HG03354 (cell line): Measurements from ENCODE around the gene FIBCD1.
"Not testable (repeated sequence)": the region's sequence is repeated elsewhere in the genome, so short reads cannot be mapped to it uniquely, and the experiment has no call there.

Experiments
- ATAC-seq: cut with Tn5 transposase; IDR thresholded peaks from one replicate; pipeline ENCODE4 v1.9.1; 2021; ENCODE audit warnings: mild to moderate bottlenecking; ENCODE audit not compliant: unreplicated experiment, poor library complexity, severe bottlenecking

FIBCD1 gene

GRCh38 chr9:130956636-130957450 lies 17.8 kb upstream of the FIBCD1 start:
- ATAC-seq: no peak

- no peak for ATAC-seq
Measured at GRCh38 chr9:130955947-130956621, 17.0 kb upstream of the FIBCD1 start.

- not testable (repeated sequence) for ATAC-seq
Measured at GRCh38 chr9:130954925-130955324, 15.9 kb upstream of the FIBCD1 start.

GRCh38 chr9:130954317-130954716 lies 15.3 kb upstream of the FIBCD1 start:
- ATAC-seq: no peak

GRCh38 chr9:130952065-130952762 lies 13.2 kb upstream of the FIBCD1 start:
- ATAC-seq: no peak

GRCh38 chr9:130950039-130950311 lies 10.9 kb upstream of the FIBCD1 start:
- ATAC-seq: no peak

GRCh38 chr9:130949188-130950038 lies 10.4 kb upstream of the FIBCD1 start:
- ATAC-seq: no peak

- ATAC-seq: no peak
Measured at GRCh38 chr9:130948266-130948665, 9.2 kb upstream of the FIBCD1 start.

GRCh38 chr9:130947618-130948140 lies 8.6 kb upstream of the FIBCD1 start:
- no peak for ATAC-seq

GRCh38 chr9:130946766-130947617 lies 7.9 kb upstream of the FIBCD1 start:
- no peak for ATAC-seq

- ATAC-seq: no peak
Measured at GRCh38 chr9:130945173-130945572, 6.1 kb upstream of the FIBCD1 start.

- no peak for ATAC-seq
Measured at GRCh38 chr9:130944510-130945058, 5.5 kb upstream of the FIBCD1 start.

- no peak for ATAC-seq
Measured at GRCh38 chr9:130943777-130944176, 4.7 kb upstream of the FIBCD1 start.

- no peak for ATAC-seq
Measured at GRCh38 chr9:130943221-130943620, 4.2 kb upstream of the FIBCD1 start.

GRCh38 chr9:130942679-130943078 lies 3.6 kb upstream of the FIBCD1 start:
- no peak for ATAC-seq

- no peak for ATAC-seq
Measured at GRCh38 chr9:130942084-130942483, 3.0 kb upstream of the FIBCD1 start.

GRCh38 chr9:130940693-130941576 lies 1.9 kb upstream of the FIBCD1 start:
- peak; percentile 60 for ATAC-seq
